GM18909 (cell line): Measurements from ENCODE around the gene SERP2.

Experiments
- ATAC-seq: cut with Tn5 transposase; IDR thresholded peaks from one replicate; pipeline ENCODE4 v1.9.1; 2021; ENCODE audit warnings: mild to moderate bottlenecking; ENCODE audit not compliant: unreplicated experiment, poor library complexity

SERP2 gene

DNA sequence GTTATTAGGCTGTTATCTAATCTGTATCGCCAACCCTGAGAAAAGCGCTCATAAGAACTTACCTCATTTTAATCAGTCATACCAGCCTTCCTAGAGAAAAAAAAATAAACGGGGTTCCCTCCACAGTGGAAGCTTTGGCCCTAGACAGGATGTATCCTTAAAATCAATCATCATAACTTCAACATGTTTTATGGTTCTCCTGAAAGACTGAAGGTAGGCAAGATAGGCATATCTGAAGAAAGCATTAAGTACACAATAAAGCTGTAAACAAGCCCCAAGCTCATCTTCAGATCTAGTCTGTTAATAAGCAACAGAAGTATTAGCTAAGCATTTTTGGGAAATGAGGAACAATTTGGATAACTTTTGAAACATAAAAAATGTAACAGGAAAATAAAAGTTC lies 18.7 kb upstream of the SERP2 start:
- no peak for ATAC-seq

DNA sequence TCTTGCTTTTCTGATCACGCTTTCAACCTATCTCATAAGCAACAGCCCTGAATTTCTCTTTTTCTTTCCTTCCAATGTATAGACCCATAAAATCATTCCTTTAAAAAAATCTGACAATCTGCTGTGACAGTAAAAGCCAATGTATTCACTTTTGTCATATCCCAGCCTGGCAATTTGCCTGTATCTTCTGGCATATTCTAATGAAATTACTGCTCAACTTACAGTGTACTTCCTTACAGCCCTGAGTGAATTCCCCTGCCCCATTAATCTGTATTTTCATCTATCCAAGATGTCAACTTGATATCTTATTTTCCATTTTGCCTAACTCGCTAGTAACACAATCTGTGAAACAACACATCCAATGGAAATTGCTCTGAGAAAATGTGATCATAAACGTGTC lies 18.0 kb upstream of the SERP2 start:
- no peak for ATAC-seq

- ATAC-seq, result no peak
Measured at GRCh38 chr13:44359983-44360375, 13.6 kb upstream of the SERP2 start.

DNA sequence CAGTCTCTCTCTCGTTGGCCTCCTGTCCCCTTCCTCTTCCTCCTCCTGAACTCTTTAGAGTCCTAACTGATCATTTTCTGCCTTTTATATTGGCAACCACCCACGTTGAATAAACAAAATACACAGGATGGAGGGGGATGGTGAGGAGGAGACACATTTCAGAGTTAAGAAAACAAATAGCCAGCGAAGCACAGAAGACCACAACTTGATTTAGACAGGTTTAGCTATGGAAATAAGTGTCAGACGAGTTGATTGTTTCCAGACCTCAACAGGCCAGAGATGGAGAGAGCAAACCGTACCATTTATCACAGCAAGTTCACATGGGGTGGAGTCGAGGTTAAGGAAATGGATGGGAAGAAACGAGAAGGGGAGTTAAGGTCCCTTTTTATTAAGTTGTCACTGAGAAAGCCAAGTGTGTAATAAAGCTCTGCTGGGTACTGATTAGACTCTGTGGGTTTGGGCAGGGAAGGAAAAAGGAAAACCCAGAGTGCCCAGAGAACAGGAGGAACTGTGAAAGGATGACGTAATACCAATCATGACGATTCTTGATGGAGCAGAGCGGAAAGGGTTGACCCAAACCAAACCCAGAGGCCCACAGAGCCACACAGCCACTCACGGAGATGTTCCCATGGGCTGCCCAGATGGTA lies 11.1 kb upstream of the SERP2 start:
- ATAC-seq, result no peak

DNA sequence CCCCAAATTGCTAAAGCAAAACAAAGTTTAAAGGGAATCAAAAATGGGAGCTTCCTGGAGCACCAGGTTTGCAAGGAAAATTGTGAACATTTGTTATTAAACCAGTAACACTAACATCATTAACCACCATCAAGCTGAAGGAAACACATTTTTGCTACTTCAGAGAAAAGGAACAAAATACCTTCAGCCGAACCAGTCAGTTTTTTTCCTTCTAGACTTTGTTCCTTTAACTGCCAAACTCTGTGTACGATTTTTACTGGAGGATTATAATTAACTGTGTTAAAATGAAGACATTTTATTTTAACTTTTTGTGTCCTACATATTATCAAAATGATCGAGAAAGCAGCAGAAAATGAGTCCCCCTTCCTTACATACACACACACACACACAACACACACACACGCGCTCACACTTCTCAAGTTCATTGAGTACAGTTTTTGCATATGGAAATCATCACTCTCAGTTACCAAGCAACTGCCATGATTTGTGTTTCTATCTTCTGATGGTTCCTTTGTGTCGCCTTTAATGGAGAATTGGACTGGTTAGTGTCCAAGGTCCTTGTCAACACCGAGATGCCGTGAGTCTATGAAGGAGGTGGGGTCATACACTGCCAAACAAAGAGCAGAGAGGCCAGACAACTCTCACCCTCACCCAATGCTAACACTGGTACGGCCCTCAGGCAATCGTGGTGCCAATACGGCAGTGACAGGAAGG lies 9.8 kb upstream of the SERP2 start:
- no peak for ATAC-seq

DNA sequence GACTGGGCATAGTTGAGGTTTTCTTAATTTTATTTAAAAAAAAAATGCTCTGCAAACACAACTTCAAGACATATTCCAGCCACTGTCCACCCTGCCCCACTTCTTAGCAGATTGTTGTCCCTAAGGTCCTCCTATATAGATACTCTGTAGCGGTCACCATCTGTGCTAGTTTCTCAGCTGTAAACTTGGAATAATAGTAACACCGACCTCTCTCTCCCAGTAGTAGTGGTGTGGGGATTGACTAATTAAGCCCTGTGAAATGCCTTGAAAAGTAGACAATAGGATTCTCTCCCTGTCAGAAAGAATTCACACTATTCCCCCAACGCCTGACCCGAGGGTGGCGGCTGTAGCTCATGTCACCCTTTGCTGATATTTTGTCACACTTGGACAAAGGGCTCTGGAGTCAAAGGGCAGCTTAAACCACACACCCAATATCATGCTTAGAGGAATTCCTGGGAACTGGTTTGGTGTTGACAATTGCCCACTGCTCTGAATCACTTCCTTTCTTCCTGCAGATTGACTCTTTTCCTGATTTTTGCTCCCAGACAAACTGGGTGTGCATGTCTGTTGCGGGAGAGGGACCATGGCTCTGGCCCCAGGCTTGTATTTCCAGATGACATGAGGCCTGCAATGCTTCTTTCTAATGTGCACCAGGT lies 9.2 kb upstream of the SERP2 start:
- no peak for ATAC-seq

DNA sequence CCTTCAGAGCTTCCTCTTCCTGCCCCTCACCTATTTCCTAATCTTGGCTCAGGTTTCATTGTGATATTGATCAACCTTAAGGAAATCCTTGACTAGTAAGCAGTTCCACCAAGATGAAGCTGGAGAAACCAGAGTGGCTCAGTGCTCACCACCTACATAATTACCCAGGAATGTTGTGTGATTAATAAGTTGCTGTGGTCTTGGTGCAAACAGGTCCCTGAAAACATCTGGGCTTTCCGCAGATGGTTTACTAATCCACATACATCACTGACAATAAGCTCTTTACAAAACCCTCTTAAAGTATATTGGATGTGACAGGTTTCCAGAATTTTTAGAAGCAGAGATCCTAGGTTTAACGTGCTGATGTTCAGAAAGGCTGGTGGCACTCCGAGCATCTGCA lies 8.6 kb upstream of the SERP2 start:
- ATAC-seq, result no peak

GRCh38 chr13:44365899-44366298 lies 7.7 kb upstream of the SERP2 start:
- no peak for ATAC-seq

DNA sequence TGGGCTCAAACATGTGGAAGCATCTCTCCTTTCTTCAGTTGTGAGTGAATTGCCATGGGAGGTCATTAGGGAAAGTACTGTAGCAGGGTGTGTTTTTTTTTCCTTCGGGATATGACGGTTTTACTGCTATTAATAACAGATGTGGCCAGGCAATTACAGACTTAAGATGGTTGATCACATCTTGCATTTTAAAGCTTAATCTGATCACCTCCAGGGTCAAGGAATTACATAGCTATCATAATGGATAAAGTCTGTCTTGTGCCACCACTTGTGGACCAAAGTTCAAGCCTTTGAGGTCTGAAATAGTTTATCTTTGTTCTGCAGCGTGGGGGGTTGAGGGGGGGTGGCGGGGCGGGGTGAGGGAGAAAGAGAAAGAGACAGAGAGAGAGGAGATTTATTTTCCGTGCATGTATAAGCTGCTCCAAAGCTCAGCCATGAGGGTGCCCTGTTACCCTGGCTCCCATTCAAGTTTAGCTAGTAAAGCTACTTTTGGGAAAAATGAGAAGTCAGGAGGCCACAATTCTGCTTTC lies 5.5 kb upstream of the SERP2 start:
- ATAC-seq, result no peak

DNA sequence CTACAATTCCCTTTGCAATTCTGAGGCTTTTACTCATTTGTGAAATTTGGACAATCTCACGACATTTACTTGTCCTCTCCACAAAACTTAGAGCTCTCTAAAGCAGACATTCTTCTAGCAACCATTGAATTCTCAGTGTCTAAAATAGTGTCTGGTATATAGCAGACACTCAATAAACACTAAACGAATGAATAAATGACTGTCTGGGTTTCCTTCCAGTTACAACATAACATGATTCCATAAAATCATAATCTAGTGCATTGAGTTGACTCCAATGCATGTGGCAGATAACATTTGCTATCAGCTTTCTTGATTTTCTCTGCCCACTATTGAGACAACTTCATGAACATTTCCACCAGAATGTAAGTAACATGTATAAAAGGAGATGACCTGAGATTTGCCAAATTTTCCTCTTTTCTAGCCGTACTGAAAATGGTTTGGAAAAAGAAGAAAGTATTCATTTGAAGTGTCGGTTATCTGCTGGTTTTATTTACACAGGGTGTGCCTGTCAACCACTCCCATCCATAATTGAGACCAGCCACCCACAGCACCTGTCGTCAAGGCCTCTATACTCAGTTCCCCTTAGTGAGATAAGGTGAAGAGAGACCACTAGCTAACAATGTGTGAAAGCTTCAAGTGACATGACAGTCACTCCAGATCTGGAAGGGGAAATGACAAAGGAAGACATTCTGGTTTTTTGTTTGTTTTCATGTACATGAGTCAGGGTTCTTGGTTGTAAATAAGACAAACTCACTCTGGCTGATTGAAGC lies 4.8 kb upstream of the SERP2 start:
- ATAC-seq, result no peak

DNA sequence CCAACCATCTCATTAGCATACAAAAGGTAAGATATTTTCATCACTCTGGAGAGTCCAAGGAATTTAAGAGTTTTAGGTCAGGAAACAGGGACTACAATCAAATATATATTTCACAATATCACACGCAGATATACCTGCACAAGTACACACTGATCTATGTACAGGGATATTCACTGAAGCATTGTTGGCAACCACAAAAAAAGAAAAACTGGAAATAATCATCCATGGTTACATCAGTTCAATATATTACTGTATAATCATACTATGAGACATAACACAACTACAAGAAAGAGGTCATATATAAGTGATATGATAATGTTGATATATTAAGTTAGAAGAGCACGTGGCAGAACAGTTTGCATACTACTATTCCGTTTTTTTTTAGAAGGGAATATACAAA lies 2.2 kb upstream of the SERP2 start:
- no peak for ATAC-seq

DNA sequence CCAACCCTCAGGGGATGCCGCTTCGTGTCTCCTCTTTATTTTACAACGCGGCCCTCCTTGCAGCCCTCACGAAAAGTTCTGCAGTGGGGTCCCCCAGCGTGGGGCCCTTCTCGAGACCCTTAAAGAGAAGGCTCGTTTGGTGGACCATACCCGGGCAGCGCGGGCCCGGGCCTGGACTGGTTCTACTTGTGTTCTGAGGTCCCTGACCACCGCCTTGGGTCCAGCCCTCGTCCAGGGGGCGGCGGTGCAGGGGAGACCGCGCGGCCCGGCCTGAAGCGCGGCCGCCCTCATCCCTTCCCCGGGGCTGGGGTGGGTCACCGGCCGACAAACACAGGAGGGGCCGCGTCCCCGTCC lies 400 bp upstream of the SERP2 start:
- no peak for ATAC-seq

- no peak for ATAC-seq
Measured at GRCh38 chr13:44374348-44374712, 706 bp downstream of the SERP2 start.

DNA sequence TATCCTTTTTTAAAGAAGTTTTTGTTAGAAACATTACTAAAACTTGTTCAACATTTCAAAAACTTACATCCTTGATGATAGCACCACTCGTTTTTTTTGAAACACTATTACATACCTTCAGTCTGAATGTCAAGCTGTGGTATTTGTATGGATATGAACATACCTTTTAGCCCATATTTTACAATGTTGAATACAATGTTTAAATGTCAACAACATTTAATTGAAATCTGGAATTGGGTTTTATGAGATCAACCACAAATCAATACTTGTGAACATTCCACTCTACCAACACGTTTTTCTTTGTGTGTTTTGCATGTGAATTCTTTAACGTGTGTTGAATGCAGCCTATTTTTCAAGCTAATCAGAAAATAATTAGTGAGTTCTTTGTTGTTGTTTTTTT lies 4.7 kb downstream of the SERP2 start:
- ATAC-seq, result no peak

GRCh38 chr13:44379885-44380284 lies 6.3 kb downstream of the SERP2 start:
- ATAC-seq, result no peak

- ATAC-seq, result no peak
Measured at GRCh38 chr13:44380404-44381165, 7.0 kb downstream of the SERP2 start.

GRCh38 chr13:44382635-44383145 lies 9.1 kb downstream of the SERP2 start:
- ATAC-seq, result no peak

GRCh38 chr13:44383945-44384344 lies 10.3 kb downstream of the SERP2 start:
- no peak for ATAC-seq

GRCh38 chr13:44384778-44385177 lies 11.2 kb downstream of the SERP2 start:
- ATAC-seq, result no peak

DNA sequence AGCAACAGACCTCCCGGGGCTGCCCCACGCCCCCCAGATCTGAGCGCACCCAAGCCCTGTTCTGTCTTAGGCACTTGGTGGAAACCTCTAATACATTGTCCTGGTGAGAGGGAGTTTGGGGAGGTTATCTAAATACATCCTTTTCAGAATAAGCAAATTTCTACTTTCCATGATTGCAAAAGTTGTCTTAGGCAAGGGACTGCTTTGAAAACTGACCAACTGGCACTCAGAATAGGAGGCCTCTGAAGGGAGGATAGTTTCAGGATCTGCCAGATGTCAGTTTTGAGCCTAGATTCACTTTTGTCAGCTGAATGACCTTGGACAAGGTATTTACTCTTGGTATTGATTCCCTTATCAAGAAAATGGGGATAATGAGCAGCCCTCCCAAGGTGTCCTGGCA lies 11.8 kb downstream of the SERP2 start:
- no peak for ATAC-seq
